HepG2 (cell line): ENCODE measurements around the gene MTG1. TPM values are rescaled to one million over a fixed set of nuclear protein-coding genes. Genes with fewer than 3 reads are reported as not detected.

Experiments
- CEBPG ChIP-seq: IDR thresholded peaks from 2 replicates; pipeline ENCODE4 v1.6.1; 2016
- CTCF ChIP-seq: sonication (generic); formaldehyde crosslinking; IDR thresholded peaks from 2 replicates; pipeline ENCODE4 v1.5.0; 2020; ENCODE audit warnings: mild to moderate bottlenecking, missing genetic modification reagents, moderate library complexity
- EZH2 ChIP-seq: conservative IDR thresholded peaks from 2 replicates; pipeline ENCODE4 v1.6.1; 2012; ENCODE audit warnings: mild to moderate bottlenecking, low read depth, low read length, moderate library complexity
- FOSL2 ChIP-seq: sonication (generic); formaldehyde crosslinking; IDR thresholded peaks from 2 replicates; pipeline ENCODE4 v1.4.0; 2020; ENCODE audit warnings: missing genetic modification reagents
- HNRNPL ChIP-seq: fragments of 200-400 bp; formaldehyde crosslinking; IDR thresholded peaks from 2 replicates; pipeline ENCODE4 v1.6.1; 2017; ENCODE audit warnings: mild to moderate bottlenecking, low read depth, low read length
- KAT8 ChIP-seq: IDR thresholded peaks from 2 replicates; pipeline ENCODE4 v1.6.1; 2016; ENCODE audit warnings: missing genetic modification reagents, missing compliant biosample characterization
- KDM2A ChIP-seq: sonication (generic); formaldehyde crosslinking; IDR thresholded peaks from 2 replicates; pipeline ENCODE4 v1.4.0; 2020; ENCODE audit warnings: low read depth, missing genetic modification reagents, borderline replicate concordance
- MAFK ChIP-seq, 2 experiments: IDR thresholded peaks in 1 of 2; conservative IDR thresholded peaks in 1 of 2; 2 replicates each; pipeline ENCODE4 v1.6.1; 2011; ENCODE audit warnings: improper control_type of control experiment in 2 of 2, low read length in 2 of 2
- MEIS2 ChIP-seq: sonication (generic); formaldehyde crosslinking; IDR thresholded peaks from 2 replicates; pipeline ENCODE4 v1.9.0; 2021; ENCODE audit warnings: mild to moderate bottlenecking, missing genetic modification reagents
- MTA1 ChIP-seq: sonication (generic); formaldehyde crosslinking; IDR thresholded peaks from 2 replicates; pipeline ENCODE4 v1.4.0; 2020; ENCODE audit warnings: missing genetic modification reagents, mild to moderate bottlenecking, borderline replicate concordance
- MTF2 ChIP-seq: sonication (generic); formaldehyde crosslinking; IDR thresholded peaks from 2 replicates; pipeline ENCODE4 v1.5.0; 2020; ENCODE audit warnings: missing genetic modification reagents, borderline replicate concordance
- PTBP1 ChIP-seq: fragments of 200-400 bp; formaldehyde crosslinking; IDR thresholded peaks from 2 replicates; pipeline ENCODE4 v1.6.1; 2018; ENCODE audit warnings: low read length, low read depth; ENCODE audit not compliant: poor library complexity, severe bottlenecking
- SALL1 ChIP-seq: sonication (generic); formaldehyde crosslinking; IDR thresholded peaks from 2 replicates; pipeline ENCODE4 v1.8.0; 2022; ENCODE audit warnings: mild to moderate bottlenecking, missing genetic modification reagents
- SAP130 ChIP-seq: IDR thresholded peaks from 2 replicates; pipeline ENCODE4 v1.6.1; 2016; ENCODE audit warnings: low read depth
- SKI ChIP-seq: fragments of 450-650 bp; IDR thresholded peaks from one replicate; pipeline ENCODE4 v1.6.1; 2018; ENCODE audit warnings: mild to moderate bottlenecking; ENCODE audit not compliant: partially characterized antibody
- TCF12 ChIP-seq, 2 experiments: fragments of 450-650 bp in 1 of 2; sonication (generic) in 1 of 2; formaldehyde crosslinking in 1 of 2; IDR thresholded peaks; 2 replicates each; pipeline versions ENCODE4 v1.6.1 to v1.8.0; 2017 to 2022; ENCODE audit warnings: antibody characterized with exemption in 1 of 2, mild to moderate bottlenecking in 1 of 2, missing genetic modification reagents in 1 of 2, moderate library complexity in 1 of 2
- THAP11 ChIP-seq: IDR thresholded peaks from 2 replicates; pipeline ENCODE4 v1.6.1; 2016; ENCODE audit warnings: missing biosample characterization, missing genetic modification reagents
- ZFP36 ChIP-seq: fragments of 150-350 bp; IDR thresholded peaks from 2 replicates; pipeline ENCODE4 v1.6.1; 2018; ENCODE audit warnings: borderline replicate concordance, low read length, low read depth; ENCODE audit not compliant: partially characterized antibody
- ZNF275 ChIP-seq: sonication (generic); formaldehyde crosslinking; IDR thresholded peaks from 2 replicates; pipeline ENCODE4 v1.8.0; 2022; ENCODE audit warnings: missing genetic modification reagents, mild to moderate bottlenecking, inconsistent platforms, borderline replicate concordance
- ZNF280D ChIP-seq: sonication (generic); formaldehyde crosslinking; IDR thresholded peaks from 2 replicates; pipeline ENCODE4 v1.5.1; 2020; ENCODE audit warnings: mild to moderate bottlenecking, missing genetic modification reagents
- ZNF430 ChIP-seq: sonication (generic); formaldehyde crosslinking; IDR thresholded peaks from 2 replicates; pipeline ENCODE4 v1.9.0; 2021; ENCODE audit warnings: mild to moderate bottlenecking, missing genetic modification reagents
- polyA plus RNA-seq, 8 experiments: library from polyadenylated mRNA; depleted of rRNA in 3 of 8; stranded (reverse) in 7 of 8; unstranded in 1 of 8; fragments of >200 nt; fragmentation: Illumina TruSeq in 4 of 8; extraction: Trizol in 4 of 8; gene quantifications; 2 replicates each; pipeline versions ENCODE4 v1.2.1 to v1.2.3, GENCODE V29; 2011 to 2016; ENCODE audit warnings: low read depth in 4 of 8, missing spikeins in 1 of 8, mixed read lengths in 1 of 8; ENCODE audit not compliant: insufficient read depth in 1 of 8
- total RNA-seq, 5 experiments: library from RNA; depleted of rRNA; stranded (reverse); fragments of >200 nt; fragmentation: Illumina TruSeq; extraction: Trizol; gene quantifications; 2 replicates each; pipeline ENCODE4 v1.2.3, GENCODE V29; 2016; ENCODE audit warnings: low read depth in 1 of 5
- TF ChIP-seq, protein P1 (sequence below): IDR thresholded peaks from 2 replicates; pipeline ENCODE4 v1.6.1; 2016; ENCODE audit warnings: mild to moderate bottlenecking

The MTG1 gene
- total and polyA plus RNA-seq, 2 of the 13 experiments (the other 11 are each of a cell fraction or from before 2014, with no cell fraction given) = 42.0 to 103 TPM

DNA sequence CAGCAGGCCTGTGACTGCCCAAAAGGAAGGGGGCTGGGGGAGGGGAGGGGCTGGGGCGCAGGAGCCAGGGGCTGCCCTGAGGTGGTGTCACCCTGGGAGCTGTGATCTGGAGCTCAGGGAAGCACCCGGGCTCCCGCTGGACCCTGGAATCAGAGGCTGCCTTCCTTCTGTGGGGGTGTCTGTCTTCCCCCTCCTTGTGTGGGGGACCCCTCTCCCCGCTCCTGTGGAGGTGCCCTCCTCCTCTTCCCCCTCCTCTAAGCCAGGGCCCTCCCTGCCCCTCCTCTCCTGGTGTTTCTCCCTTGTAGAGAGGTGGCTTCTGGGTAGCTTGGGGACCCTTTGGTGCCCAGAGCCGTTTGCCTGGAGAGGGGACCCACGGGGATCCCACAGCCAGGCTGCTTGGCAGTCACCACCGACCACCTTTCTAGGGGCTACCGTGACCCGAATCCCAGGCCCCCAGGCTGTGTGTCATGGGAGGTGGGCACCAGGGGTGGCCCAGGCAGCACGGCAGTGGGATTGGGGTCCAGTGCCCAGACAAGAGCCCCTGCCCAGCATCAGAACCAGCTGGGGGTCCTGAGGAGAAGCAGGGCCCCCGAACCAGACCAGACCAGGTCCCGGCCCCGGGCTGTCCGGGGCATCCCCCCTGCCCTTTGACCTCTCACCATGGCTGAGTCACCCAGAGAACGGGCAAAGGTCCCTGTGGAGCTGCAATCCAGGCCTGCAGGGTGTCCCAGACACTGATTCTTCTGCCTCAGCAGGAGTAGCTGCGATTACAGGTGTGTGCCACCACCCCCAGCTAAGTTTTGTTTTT is 46.0 kb upstream of the MTG1 start (continued):
- TF ChIP-seq ZNF280D (CRISPR knock-in tag) (peak; percentile 17; the same call in 1 of the 2 replicates), SAP130 (peak; percentile 72), EZH2 (no peak), CEBPG (CRISPR knock-in tag) (peak; percentile 11; the same call in 1 of the 2 replicates), THAP11 (CRISPR knock-in tag) (0 out of 2 replicates have a peak, but pooled peaks have one; percentile 20), SALL1 (CRISPR knock-in tag) (peak; percentile 45; the same call in 1 of the 2 replicates), FOSL2 (CRISPR knock-in tag) (peak; percentile 97), ZNF275 (CRISPR knock-in tag) (no peak), ZNF430 (CRISPR knock-in tag) (no peak), CTCF (CRISPR knock-in tag) (peak; percentile 36; the same call in 1 of the 2 replicates), TCF12 (IDR thresholded peaks at IDR 0.05) (no peak), TCF12 (CRISPR knock-in tag; IDR thresholded peaks at IDR 0.05) (0 out of 2 replicates have a peak, but pooled peaks have one; percentile 14), SKI (peak; percentile 23), MAFK (conservative IDR thresholded peaks at IDR 0.05 in 1 of 2, IDR thresholded peaks at IDR 0.05 in 1 of 2; ENCODE audit: low read length in 2 of 2) (no peak), KAT8 (CRISPR knock-in tag) (peak; percentile 10; the same call in 1 of the 2 replicates), PTBP1 (peak; percentile 67), MTA1 (CRISPR knock-in tag) (peak; percentile 57; the same call in 1 of the 2 replicates), MTF2 (CRISPR knock-in tag) (no peak), KDM2A (peak; percentile 75; the same call in 1 of the 2 replicates), HNRNPL (peak; percentile 71; the same call in 1 of the 2 replicates), ZFP36 (no peak), MEIS2 (CRISPR knock-in tag) (no peak)
- TF ChIP-seq, protein P1, sequence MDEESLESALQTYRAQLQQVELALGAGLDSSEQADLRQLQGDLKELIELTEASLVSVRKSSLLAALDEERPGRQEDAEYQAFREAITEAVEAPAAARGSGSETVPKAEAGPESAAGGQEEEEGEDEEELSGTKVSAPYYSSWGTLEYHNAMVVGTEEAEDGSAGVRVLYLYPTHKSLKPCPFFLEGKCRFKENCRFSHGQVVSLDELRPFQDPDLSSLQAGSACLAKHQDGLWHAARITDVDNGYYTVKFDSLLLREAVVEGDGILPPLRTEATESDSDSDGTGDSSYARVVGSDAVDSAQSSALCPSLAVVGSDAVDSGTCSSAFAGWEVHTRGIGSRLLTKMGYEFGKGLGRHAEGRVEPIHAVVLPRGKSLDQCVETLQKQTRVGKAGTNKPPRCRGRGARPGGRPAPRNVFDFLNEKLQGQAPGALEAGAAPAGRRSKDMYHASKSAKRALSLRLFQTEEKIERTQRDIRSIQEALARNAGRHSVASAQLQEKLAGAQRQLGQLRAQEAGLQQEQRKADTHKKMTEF (CRISPR knock-in tag) = peak; percentile 43; the same call in 1 of the 2 replicates
